Measurements from ENCODE around the gene MYLK4.

Gene MYLK4

DNA sequence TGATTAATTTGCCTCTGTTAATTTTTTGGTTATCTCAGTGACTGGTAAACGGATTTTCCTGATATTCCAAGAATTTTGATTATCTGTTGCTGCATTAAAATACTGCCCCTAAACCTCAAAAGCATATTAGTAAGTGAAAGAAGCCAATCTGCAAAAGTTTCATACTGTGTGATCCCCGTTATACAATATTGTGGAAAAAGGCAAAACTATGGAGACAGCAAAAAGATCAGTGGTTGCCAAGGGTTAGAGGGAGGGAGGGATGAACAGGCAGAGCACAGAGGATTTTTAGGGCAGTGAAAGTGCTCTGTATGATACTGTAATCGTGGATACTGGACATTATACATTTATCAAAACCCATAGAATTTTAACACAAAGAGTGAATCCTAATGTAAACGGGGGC lies 133.0 kb downstream of the MYLK4 start:
- H3K9me3 Mint-ChIP-seq = peaks cover 5% of the 10 kb centered on the region
- no peaks in the 10 kb centered on the region for H3K36me3 Mint-ChIP-seq
- H3K4me3 Mint-ChIP-seq = no peak overlapping the region
- peaks cover 29% of the 10 kb centered on the region for H3K27me3 Mint-ChIP-seq
- no peak for ATAC-seq
- H3K4me1 Mint-ChIP-seq = no peaks in the 10 kb centered on the region
- no peak overlapping the region for H3K27ac Mint-ChIP-seq

DNA sequence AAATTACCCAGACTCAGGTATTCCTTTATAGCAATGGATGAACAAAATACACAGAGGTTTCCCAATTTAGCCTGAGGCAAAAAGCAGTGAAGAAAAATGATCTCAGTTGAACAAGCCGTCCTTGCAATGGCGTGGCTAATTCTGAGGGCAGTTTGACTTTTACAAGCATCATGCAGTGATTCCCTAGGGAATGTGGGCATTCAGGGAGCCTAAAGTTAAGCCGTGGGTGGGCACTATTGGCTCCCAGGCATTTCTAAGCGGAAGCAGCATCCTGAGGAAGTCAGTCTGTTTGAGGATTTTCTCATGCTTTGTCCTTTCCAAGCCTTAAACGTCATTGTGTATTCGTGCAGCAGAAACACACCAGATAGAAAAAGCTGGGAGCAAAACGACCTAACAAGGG lies 133.9 kb downstream of the MYLK4 start:
- H3K27me3 Mint-ChIP-seq = peaks cover 33% of the 10 kb centered on the region
- H3K27ac Mint-ChIP-seq = no peak overlapping the region
- H3K4me3 Mint-ChIP-seq = no peak overlapping the region
- H3K9me3 Mint-ChIP-seq = peaks cover 5% of the 10 kb centered on the region
- H3K4me1 Mint-ChIP-seq = no peaks in the 10 kb centered on the region
- H3K36me3 Mint-ChIP-seq = no peaks in the 10 kb centered on the region
- no peak for ATAC-seq

DNA sequence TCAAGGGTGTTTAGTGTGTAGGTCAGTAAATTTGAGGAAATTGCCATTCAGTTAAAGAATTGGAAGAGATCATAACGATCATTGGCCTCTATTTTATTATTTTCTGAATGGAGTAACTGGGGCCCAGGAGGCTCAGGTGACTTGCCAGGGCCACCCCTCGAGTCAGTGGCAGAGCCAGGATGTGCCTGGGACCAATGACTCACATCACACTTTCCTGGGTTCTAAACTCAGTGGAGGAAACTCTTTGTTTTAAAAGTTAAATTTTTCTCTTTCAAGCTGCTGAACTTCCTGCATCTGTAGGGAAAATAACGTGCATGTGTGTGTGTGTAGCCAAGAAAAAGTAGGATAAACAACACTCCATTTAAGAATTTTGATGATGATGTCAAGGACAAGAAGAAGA lies 135.5 kb downstream of the MYLK4 start:
- H3K27me3 Mint-ChIP-seq = peaks cover 28% of the 10 kb centered on the region

DNA sequence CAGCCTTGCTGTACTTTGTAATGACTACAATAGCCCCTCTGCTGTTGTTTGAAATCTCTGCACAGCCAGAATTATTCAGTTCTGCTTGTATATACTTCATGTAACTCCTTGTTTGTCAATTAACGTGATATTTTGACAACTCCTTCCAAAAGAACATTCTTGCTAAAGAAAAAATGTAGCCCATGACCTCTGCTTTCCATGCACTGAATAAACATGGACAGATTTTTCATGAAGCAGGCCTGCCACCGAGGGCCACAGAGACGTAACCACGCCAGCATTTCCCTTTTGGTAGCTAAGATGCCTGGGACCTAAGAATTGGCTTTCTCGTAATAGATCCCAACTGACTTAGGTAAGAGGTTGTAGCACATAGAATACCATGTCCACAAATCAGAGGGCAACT lies 135.9 kb downstream of the MYLK4 start:
- Mint-ChIP-seq H3K4me3 (no peak overlapping the region), H3K4me1 (no peaks in the 10 kb centered on the region), H3K27me3 (peaks cover 24% of the 10 kb centered on the region), H3K27ac (no peak overlapping the region), H3K9me3 (peaks cover 5% of the 10 kb centered on the region), H3K36me3 (no peaks in the 10 kb centered on the region)
- ATAC-seq = no peak

More for the DNA sequence above, 135.5 kb downstream of the MYLK4 start:
- no peak overlapping the region for H3K4me3 Mint-ChIP-seq
- ATAC-seq = no peak
- H3K4me1 Mint-ChIP-seq = no peaks in the 10 kb centered on the region
- H3K27ac Mint-ChIP-seq = no peak overlapping the region
- H3K36me3 Mint-ChIP-seq = no peaks in the 10 kb centered on the region
- peaks cover 5% of the 10 kb centered on the region for H3K9me3 Mint-ChIP-seq

DNA sequence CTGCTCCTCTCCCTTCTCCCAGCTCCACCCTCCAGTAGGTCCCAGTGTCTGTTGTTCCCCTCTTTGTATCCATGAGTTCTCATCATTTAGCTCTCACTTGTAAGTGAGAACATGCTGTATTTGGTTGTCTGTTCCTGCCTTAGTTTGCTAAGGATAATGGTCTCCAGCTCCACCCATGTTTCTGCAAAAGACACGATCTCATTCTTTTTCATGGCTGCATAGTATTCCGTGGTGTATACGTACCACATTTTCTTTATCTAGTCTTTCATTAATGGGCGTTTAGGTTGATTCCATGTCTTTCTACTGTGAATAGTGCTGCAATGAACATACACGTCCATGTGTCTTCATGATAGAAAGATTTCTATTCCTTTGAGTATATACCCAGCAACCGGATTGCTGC lies 136.6 kb downstream of the MYLK4 start:
- H3K4me3 Mint-ChIP-seq = no peak overlapping the region
- ATAC-seq = no peak
- no peaks in the 10 kb centered on the region for H3K36me3 Mint-ChIP-seq
- no peaks in the 10 kb centered on the region for H3K4me1 Mint-ChIP-seq
- H3K9me3 Mint-ChIP-seq = peaks cover 5% of the 10 kb centered on the region
- no peak overlapping the region for H3K27ac Mint-ChIP-seq
- peaks cover 17% of the 10 kb centered on the region for H3K27me3 Mint-ChIP-seq

Measured in stimulated activated memory B cell treated with anti-CD40 and anti-IgM and Interleukin-4, amounts not matched to agents 10 μg/mL and 1 μg/mL and 100 μg/mL, for 72 hours (primary cell).